ENCODE data around the gene ABCF2. TPM values are rescaled to one million over a fixed set of nuclear protein-coding genes. Genes with fewer than 3 reads are reported as not detected.

The ABCF2 gene
- total RNA-seq, 1 donor from 2014 or later = 31.3 TPM

DNA sequence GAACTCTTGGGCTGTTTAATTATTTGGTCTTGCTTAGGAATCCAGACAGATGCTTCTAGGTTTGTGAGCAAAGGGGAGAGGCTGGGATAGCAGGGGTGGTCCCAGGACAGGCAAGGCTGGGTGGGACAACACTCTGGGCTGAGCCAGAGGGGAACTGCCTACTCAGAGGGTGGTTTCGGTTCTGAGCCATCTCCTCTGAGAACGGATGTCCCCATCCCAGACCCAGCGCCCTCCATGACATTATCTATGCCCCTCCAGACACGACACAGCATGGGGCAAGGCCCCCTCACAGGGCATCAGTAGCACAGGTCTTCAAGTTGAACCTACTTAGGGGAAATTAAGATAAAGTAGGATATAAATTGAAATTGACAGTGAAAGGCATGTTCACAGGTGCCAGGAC, 47.1 kb downstream of the ABCF2 start:
- Mint-ChIP-seq H3K4me3 (no peak overlapping the region), H3K4me1 (no peaks in the 10 kb centered on the region), H3K27ac (no peak overlapping the region), H3K27me3 (ENCODE audit: insufficient read depth, low read depth) (peaks cover 21% of the 10 kb centered on the region), H3K9me3 (peaks cover 4% of the 10 kb centered on the region), H3K36me3 (no peaks in the 10 kb centered on the region)
- no peak overlapping the region for H2AFZ ChIP-seq (replicated peaks)
- no peak overlapping the region for H3K4me2 ChIP-seq
- no peak overlapping the region for H3K27ac ChIP-seq
- no peaks in the 10 kb centered on the region for H4K20me1 ChIP-seq (ENCODE audit: low read depth)
- H3K79me2 ChIP-seq (ENCODE audit: low read depth) = no peaks in the 10 kb centered on the region
- TF ChIP-seq, protein P1, sequence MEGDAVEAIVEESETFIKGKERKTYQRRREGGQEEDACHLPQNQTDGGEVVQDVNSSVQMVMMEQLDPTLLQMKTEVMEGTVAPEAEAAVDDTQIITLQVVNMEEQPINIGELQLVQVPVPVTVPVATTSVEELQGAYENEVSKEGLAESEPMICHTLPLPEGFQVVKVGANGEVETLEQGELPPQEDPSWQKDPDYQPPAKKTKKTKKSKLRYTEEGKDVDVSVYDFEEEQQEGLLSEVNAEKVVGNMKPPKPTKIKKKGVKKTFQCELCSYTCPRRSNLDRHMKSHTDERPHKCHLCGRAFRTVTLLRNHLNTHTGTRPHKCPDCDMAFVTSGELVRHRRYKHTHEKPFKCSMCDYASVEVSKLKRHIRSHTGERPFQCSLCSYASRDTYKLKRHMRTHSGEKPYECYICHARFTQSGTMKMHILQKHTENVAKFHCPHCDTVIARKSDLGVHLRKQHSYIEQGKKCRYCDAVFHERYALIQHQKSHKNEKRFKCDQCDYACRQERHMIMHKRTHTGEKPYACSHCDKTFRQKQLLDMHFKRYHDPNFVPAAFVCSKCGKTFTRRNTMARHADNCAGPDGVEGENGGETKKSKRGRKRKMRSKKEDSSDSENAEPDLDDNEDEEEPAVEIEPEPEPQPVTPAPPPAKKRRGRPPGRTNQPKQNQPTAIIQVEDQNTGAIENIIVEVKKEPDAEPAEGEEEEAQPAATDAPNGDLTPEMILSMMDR (IDR thresholded peaks at IDR 0.05) = no peak
- no peak for TF ChIP-seq EZH2 (IDR thresholded peaks at IDR 0.05)
- TF ChIP-seq EZH2phosphoT487 (IDR thresholded peaks at IDR 0.05) = no peak
- no peaks in the 10 kb centered on the region for H3K36me3 ChIP-seq
- H3K27me3 ChIP-seq = peaks cover 35% of the 10 kb centered on the region
- H3K9me3 ChIP-seq (ENCODE audit: low read depth) = no peaks in the 10 kb centered on the region
- H3K4me3 ChIP-seq = no peak overlapping the region
- no peaks in the 10 kb centered on the region for H3K4me1 ChIP-seq
- no peak overlapping the region for H3K9ac ChIP-seq
- DNase-seq (ENCODE audit: low spot score) = no peak
- H3F3A ChIP-seq (ENCODE audit: low read depth) = no peaks in the 10 kb centered on the region

DNA sequence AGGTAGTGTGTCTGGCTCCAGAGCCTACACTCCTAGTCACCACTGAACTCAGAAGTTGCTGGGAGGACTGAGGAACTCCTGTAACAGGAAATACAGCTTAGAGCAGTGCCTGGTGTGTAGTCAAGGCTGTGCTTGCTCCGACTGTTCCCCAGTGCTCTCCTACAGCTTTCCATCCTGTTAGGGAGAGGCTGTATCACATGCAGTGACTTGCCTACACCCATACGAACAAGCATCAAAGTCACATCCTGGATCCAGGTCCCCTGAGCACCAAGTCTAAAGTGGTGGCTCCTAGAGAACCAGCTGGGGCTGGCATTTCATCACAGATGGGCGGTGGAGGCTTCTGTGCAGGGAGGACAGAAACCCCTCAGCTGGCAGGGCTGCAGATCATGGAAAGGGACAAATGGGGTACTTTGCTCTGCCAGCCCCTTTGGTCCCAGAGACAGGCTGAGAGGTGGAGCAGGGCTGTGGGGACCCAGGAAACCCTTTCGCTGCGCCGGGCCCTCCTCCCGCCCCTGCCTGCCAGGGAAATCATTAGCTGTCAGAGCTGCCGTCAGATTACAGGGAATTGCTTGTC, 47.6 kb downstream of the ABCF2 start:
- H3K27ac Mint-ChIP-seq = no peak overlapping the region
- no peaks in the 10 kb centered on the region for H3K4me1 Mint-ChIP-seq
- peaks cover 8% of the 10 kb centered on the region for H3K9me3 Mint-ChIP-seq
- Histone ChIP-seq H3K27ac (no peak overlapping the region), H3K36me3 (no peaks in the 10 kb centered on the region), H3K4me3 (no peak overlapping the region), H3F3A (ENCODE audit: low read depth) (no peaks in the 10 kb centered on the region), H3K79me2 (ENCODE audit: low read depth) (no peaks in the 10 kb centered on the region), H3K4me1 (no peaks in the 10 kb centered on the region), H4K20me1 (ENCODE audit: low read depth) (no peaks in the 10 kb centered on the region), H3K9me3 (ENCODE audit: low read depth) (no peaks in the 10 kb centered on the region), H3K9ac (no peak overlapping the region), H2AFZ (replicated peaks) (no peak overlapping the region), H3K4me2 (no peak overlapping the region), H3K27me3 (peaks cover 39% of the 10 kb centered on the region)
- DNase-seq (ENCODE audit: low spot score) = no peak
- H3K36me3 Mint-ChIP-seq = no peaks in the 10 kb centered on the region
- no peak for TF ChIP-seq EZH2 (IDR thresholded peaks at IDR 0.05)
- TF ChIP-seq, protein P1 (IDR thresholded peaks at IDR 0.05) = no peak
- TF ChIP-seq EZH2phosphoT487 (IDR thresholded peaks at IDR 0.05) = no peak
- no peak overlapping the region for H3K4me3 Mint-ChIP-seq
- H3K27me3 Mint-ChIP-seq (ENCODE audit: insufficient read depth, low read depth) = peaks cover 24% of the 10 kb centered on the region

DNA sequence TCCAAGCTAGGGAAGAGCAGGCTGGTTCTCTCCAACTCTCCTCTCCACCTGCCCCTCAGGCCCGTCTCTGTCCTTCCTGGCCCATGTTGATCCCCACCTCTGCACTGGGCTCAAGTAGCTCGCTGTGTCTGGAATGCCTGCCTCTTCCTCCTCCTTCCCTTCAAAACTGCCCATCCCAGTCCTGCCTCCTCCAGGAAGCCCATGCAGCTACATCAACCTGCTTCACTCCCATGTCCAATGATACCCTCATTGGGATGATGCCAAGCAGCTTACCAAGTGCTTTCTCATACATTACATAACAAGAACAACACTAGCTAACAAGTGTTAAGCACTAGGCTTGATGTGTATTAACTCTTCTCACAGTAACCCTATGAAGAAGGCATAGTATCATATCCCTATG, 48.2 kb downstream of the ABCF2 start:
- no peaks in the 10 kb centered on the region for H3K79me2 ChIP-seq (ENCODE audit: low read depth)
- Mint-ChIP-seq H3K27ac (no peak overlapping the region), H3K9me3 (peaks cover 10% of the 10 kb centered on the region), H3K4me3 (no peak overlapping the region), H3K4me1 (no peaks in the 10 kb centered on the region), H3K27me3 (ENCODE audit: insufficient read depth, low read depth) (peaks cover 18% of the 10 kb centered on the region), H3K36me3 (no peaks in the 10 kb centered on the region)
- H3K4me2 ChIP-seq = no peak overlapping the region
- H3K27ac ChIP-seq = no peak overlapping the region
- H3K4me3 ChIP-seq = no peak overlapping the region
- H2AFZ ChIP-seq (replicated peaks) = no peak overlapping the region
- H3K27me3 ChIP-seq = peaks cover 43% of the 10 kb centered on the region
- no peaks in the 10 kb centered on the region for H3K9me3 ChIP-seq (ENCODE audit: low read depth)
- H3K9ac ChIP-seq = no peak overlapping the region
- no peaks in the 10 kb centered on the region for H3F3A ChIP-seq (ENCODE audit: low read depth)
- no peaks in the 10 kb centered on the region for H3K36me3 ChIP-seq
- H4K20me1 ChIP-seq (ENCODE audit: low read depth) = no peaks in the 10 kb centered on the region
- no peak for DNase-seq (ENCODE audit: low spot score)
- no peaks in the 10 kb centered on the region for H3K4me1 ChIP-seq
- TF ChIP-seq, protein P1 (IDR thresholded peaks at IDR 0.05) = no peak
- TF ChIP-seq EZH2 (IDR thresholded peaks at IDR 0.05) (no peak), EZH2phosphoT487 (IDR thresholded peaks at IDR 0.05) (no peak)

All from neural progenitor cell (in vitro differentiated cells).